Head of caudate nucleus (tissue), 42 donors: ENCODE data around the gene TNPO3.
A peak's percentile ranks its signal among the peaks of the same experiment; 100 is the strongest.

Source experiments
- DNase-seq, 42 donors: peaks; one replicate each; pipeline versions ENCODE4 v3.0.0 to v3.0.0-alpha.2; 2020 to 2021; ENCODE audit warnings: mixed read lengths in 7 of 42
- intact Hi-C: fragments of 100-400 bp; cut with DNase I; formaldehyde crosslinking; loops from one replicate; pipeline ENCODE4 v1.15.0; 2022

The TNPO3 gene

GRCh38 chr7:128986609-128987008 lies 68.3 kb downstream of the TNPO3 start:
- intact Hi-C loops = no loop called here
- peak in 4 of 42 donors; percentile 5 to 46 (median 10) for DNase-seq

- intact Hi-C loops = no loop called here
- DNase-seq = no peak
Observed at GRCh38 chr7:128985660-128986059, 69.3 kb downstream of the TNPO3 start.

DNA sequence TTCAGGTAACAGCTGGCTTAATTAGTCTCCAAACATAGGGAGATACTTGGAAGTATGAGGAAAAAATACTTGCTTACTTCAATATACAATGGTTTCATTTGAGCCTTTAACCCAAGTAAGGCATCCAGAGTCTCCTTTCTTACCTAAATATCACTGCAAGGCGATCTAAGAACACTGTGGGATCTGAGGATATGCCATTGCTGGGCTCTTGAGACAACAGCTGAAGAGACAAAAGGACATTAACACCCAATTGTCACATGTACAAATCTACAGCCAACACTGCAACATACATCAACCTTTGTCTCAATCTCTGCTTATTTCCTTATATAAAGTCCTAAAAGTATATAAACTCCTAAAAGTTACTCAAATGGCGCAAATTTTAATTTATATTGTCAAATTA lies 72.8 kb downstream of the TNPO3 start:
- no peak for DNase-seq
- intact Hi-C loops = no loop called here

- DNase-seq = no peak
- intact Hi-C loops = no loop called here
Observed at GRCh38 chr7:128974241-128974934, 80.5 kb downstream of the TNPO3 start.

GRCh38 chr7:128968624-128969023 lies 86.3 kb downstream of the TNPO3 start:
- DNase-seq = no peak
- intact Hi-C loops = no loop called here

GRCh38 chr7:128963327-128963757 lies 91.6 kb downstream of the TNPO3 start:
- DNase-seq = no peak
- intact Hi-C loops = no loop called here

- intact Hi-C loops = no loop called here
- no peak for DNase-seq
Observed at GRCh38 chr7:128962899-128963298, 92.0 kb downstream of the TNPO3 start.

GRCh38 chr7:128961030-128961659 lies 93.8 kb downstream of the TNPO3 start:
- no peak for DNase-seq
- intact Hi-C loops = no loop called here

- intact Hi-C loops = no loop called here
- no peak for DNase-seq
Observed at GRCh38 chr7:128959296-128959695, 95.6 kb downstream of the TNPO3 start.

DNA sequence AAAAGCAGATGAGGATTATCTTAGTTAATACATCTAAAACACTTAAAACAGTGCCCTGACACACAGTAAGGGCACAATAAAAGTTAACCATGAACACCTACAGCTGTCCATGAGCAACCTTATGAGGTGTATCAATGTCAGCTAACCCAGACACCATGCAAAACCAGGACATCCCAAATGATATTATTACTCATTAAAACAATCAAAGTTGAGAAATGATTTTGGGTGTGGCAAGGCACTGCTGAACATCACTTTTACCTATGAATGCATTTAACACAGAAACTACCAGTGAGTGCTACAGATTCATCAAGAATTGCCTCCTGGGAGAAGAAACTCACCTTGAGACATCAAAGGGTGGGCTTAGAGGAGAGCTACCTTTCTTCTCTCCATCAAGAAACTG lies 98.9 kb downstream of the TNPO3 start:
- intact Hi-C loops = no loop called here
- DNase-seq = no peak

DNA sequence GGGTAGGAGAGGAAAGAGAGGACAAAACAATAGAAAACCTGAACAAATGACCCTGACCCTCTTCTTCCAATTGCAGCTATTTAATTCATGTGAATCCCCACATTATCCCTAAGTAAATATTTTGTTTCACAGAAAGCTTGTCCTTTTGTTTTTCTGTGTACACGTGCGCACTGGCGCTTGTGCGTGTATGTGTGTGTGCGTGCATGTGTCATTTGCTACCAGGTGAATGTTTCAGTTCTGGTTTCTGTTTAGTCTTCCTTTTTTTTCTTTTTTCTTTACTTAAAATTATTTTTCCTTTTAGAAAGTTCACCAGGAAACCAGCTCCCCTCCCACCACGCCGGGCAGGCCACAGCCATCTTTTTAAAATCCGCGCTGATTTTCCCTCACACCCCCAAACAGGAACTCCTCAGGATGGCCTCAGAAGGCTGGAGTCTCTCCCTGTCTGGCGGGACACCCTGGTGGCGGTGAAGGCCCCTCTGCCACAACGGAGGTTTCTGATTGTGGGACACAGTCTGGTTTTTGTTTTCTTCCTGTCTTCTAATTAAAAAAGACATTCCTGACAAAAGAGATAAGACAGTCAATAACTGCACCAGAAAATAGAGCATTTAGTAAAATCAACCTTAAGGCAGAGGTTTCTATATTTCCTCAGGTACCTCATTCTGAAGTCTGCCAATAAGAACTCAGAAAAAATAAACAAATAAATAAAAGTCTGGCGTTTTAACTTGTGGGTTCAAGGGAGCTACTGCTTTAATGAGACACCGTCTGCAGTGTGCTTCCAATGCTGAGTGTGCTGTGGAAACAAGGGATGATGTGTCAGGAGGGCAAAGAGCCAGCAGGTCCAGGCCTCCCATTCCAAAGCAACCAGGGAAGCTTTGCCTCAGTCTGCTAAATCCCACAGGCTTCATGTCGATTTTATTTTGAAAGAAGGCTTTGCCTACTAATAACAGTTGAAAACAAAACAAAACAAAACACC lies 99.8 kb downstream of the TNPO3 start:
- peak in 3 of 42 donors; percentile 19 to 57 (median 22) for DNase-seq
- intact Hi-C loops = no loop called here

DNA sequence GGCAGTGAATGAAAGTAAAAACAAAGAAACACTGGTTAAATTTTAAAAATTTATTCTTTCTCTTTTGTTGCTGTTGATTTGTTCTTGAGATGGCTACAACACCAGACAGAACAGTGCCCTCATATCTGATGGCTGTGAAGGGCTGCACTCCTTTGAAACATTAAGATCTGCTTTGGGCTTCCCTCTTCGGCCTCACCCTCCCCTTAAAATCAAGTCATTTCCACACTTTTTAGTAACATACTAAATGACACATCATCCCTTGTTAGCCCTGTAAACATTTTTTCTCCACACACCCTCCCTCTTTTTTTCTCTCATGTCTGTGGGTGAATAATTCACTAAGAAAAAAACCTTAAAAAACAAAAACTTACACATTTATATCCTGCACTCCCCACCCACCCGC lies 100.8 kb downstream of the TNPO3 start:
- intact Hi-C loops = no loop called here

DNA sequence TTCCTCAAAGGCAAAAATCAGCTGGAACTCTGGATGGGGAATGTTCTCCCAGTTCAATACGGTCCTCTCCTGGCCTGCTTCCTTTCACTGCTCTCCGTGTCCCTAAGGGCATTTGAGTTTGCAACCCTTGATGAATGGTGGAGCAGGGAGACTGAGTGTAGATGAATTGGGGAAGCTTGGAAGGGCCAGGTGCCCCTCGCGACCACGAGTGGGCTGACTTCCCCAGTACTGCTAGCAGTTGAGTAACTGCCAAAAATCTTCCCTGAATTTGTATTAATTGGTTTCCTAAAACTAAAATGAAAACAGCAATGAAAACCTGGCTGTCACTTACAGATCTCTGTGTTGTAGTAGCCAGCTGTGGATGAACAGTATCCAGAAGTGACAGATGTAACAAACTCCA lies 103.6 kb downstream of the TNPO3 start:
- peak in 1 of 42 donors; percentile 22 for DNase-seq
- intact Hi-C loops = no loop called here

More for the DNA sequence above, 100.8 kb downstream of the TNPO3 start:
- DNase-seq = no peak

- DNase-seq = peak in 7 of 42 donors; percentile 20 to 47 (median 32)
- intact Hi-C loops = no loop called here
Observed at GRCh38 chr7:128948976-128949760, 105.7 kb downstream of the TNPO3 start.

GRCh38 chr7:128948312-128948973 lies 106.5 kb downstream of the TNPO3 start:
- peak in 2 of 42 donors; percentile 4 to 37 for DNase-seq
- intact Hi-C loops = no loop called here

- peak in 1 of 42 donors; percentile 27 for DNase-seq
- intact Hi-C loops = no loop called here
Observed at GRCh38 chr7:128947854-128948253, 107.1 kb downstream of the TNPO3 start.

GRCh38 chr7:128946936-128947830 lies 107.7 kb downstream of the TNPO3 start:
- intact Hi-C loops = no loop called here
- DNase-seq = peak in 1 of 42 donors; percentile 22
